ENCODE data around the gene SERPINB8.
"Not testable (repeated sequence)": the region's sequence is repeated elsewhere in the genome, so short reads cannot be mapped to it uniquely, and the experiment has no call there.

Gene SERPINB8

GRCh38 chr18:63969942-63970808 lies at the start of gene SERPINB8:
TSS of gene SERPINB8 (plus strand) at chr18:63970081. CDS start at chr18:63978309, 8,228 bp downstream.
- DNase-seq (ENCODE audit: low spot score), result peak; percentile 97

GRCh38 chr18:63922049-63922448 lies 47.8 kb upstream of the SERPINB8 start:
- DNase-seq (ENCODE audit: low spot score), result no peak

- DNase-seq (ENCODE audit: low spot score), result no peak
Observed at GRCh38 chr18:63924551-63924950, 45.3 kb upstream of the SERPINB8 start.

- DNase-seq (ENCODE audit: low spot score), result no peak
Observed at GRCh38 chr18:63928331-63928730, 41.5 kb upstream of the SERPINB8 start.

- not testable (repeated sequence) for DNase-seq (ENCODE audit: low spot score)
Observed at GRCh38 chr18:63929369-63929768, 40.5 kb upstream of the SERPINB8 start.

GRCh38 chr18:63930773-63931354 lies 39.0 kb upstream of the SERPINB8 start:
- DNase-seq (ENCODE audit: low spot score), result no peak

- DNase-seq (ENCODE audit: low spot score), result peak; percentile 92
Observed at GRCh38 chr18:63936156-63936931, 33.5 kb upstream of the SERPINB8 start.

- DNase-seq (ENCODE audit: low spot score), result no peak
Observed at GRCh38 chr18:63936932-63937393, 32.9 kb upstream of the SERPINB8 start.

- no peak for DNase-seq (ENCODE audit: low spot score)
Observed at GRCh38 chr18:63940008-63940407, 29.9 kb upstream of the SERPINB8 start.

- DNase-seq (ENCODE audit: low spot score), result not testable (repeated sequence)
Observed at GRCh38 chr18:63940543-63941050, 29.3 kb upstream of the SERPINB8 start.

GRCh38 chr18:63947051-63947790 lies 22.7 kb upstream of the SERPINB8 start:
- DNase-seq (ENCODE audit: low spot score), result no peak

- peak; percentile 69 for DNase-seq (ENCODE audit: low spot score)
Observed at GRCh38 chr18:63949068-63949737, 20.7 kb upstream of the SERPINB8 start, which contains the start of gene HMSD. TSS of gene HMSD (plus strand) at chr18:63949301. CDS start at chr18:63953456, 4,155 bp downstream.

- DNase-seq (ENCODE audit: low spot score), result no peak
Observed at GRCh38 chr18:63951302-63951705, 18.6 kb upstream of the SERPINB8 start.

GRCh38 chr18:63953811-63954210 lies 16.1 kb upstream of the SERPINB8 start:
- peak; percentile 35 for DNase-seq (ENCODE audit: low spot score)

GRCh38 chr18:63956755-63957154 lies 13.1 kb upstream of the SERPINB8 start:
- DNase-seq (ENCODE audit: low spot score), result no peak

GRCh38 chr18:63960891-63961290 lies 9.0 kb upstream of the SERPINB8 start:
- no peak for DNase-seq (ENCODE audit: low spot score)

GRCh38 chr18:63961435-63961980 lies 8.4 kb upstream of the SERPINB8 start:
- DNase-seq (ENCODE audit: low spot score), result no peak

- DNase-seq (ENCODE audit: low spot score), result no peak
Observed at GRCh38 chr18:63962137-63962536, 7.7 kb upstream of the SERPINB8 start.

GRCh38 chr18:63963615-63964256 lies 6.1 kb upstream of the SERPINB8 start:
- peak; percentile 82 for DNase-seq (ENCODE audit: low spot score)

- no peak for DNase-seq (ENCODE audit: low spot score)
Observed at GRCh38 chr18:63964908-63965307, 5.0 kb upstream of the SERPINB8 start.

All from Ammon's horn (tissue), 1 donor.